22Rv1 (cell line): ENCODE data around the gene ABCA2.

Experiments
- H3K27ac ChIP-seq: fragments of 450-650 bp; 2 replicates; pipeline ENCODE4 v1.5.1; 2017
- ZFX ChIP-seq: fragments of 450-650 bp; IDR thresholded peaks from 2 replicates; pipeline ENCODE4 v1.6.1; 2017; ENCODE audit warnings: antibody characterized with exemption, borderline replicate concordance
- TF ChIP-seq, protein P1 (sequence below): fragments of 450-650 bp; IDR thresholded peaks from 2 replicates; pipeline ENCODE4 v1.5.1; 2017; ENCODE audit warnings: mild to moderate bottlenecking

The ABCA2 gene

DNA sequence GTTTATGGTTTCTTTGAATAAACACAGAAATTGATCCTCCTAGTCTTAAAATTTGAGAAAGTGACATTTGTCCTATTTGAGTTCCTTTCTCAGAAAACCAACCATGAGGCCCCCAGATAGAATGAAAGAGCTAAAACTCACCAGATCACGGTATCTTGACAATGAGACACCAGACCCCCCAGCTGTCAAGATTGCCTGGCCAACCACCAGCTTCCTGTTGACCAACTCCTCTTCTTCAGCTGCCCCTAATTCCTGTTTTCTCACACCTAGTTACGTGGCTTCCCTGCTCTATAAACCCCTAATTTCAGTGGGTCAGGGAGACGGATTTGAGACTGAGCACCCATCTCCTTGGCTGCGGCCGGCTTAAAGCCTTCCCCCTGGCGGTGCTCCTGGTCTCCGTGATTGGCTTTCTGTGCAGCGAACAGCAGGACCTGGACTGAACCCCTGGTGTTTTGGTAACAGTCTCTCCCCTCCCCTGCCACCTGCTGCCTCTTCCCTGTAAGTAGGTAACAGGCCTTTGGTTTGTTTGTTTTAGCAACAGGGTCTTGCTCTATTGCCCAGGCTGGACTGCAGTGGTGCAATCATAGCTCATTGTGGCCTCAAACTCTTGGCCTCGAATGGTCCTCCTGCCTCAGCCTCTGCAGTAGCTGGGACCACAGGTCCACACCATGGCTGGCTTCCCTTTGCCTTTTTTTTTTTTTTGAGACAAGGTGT, 30.6 kb upstream of the ABCA2 start:
- TF ChIP-seq ZFX, result no peak
- TF ChIP-seq, protein P1, sequence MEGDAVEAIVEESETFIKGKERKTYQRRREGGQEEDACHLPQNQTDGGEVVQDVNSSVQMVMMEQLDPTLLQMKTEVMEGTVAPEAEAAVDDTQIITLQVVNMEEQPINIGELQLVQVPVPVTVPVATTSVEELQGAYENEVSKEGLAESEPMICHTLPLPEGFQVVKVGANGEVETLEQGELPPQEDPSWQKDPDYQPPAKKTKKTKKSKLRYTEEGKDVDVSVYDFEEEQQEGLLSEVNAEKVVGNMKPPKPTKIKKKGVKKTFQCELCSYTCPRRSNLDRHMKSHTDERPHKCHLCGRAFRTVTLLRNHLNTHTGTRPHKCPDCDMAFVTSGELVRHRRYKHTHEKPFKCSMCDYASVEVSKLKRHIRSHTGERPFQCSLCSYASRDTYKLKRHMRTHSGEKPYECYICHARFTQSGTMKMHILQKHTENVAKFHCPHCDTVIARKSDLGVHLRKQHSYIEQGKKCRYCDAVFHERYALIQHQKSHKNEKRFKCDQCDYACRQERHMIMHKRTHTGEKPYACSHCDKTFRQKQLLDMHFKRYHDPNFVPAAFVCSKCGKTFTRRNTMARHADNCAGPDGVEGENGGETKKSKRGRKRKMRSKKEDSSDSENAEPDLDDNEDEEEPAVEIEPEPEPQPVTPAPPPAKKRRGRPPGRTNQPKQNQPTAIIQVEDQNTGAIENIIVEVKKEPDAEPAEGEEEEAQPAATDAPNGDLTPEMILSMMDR, result no peak
- peak overlapping the region; percentile 59; the same call in 1 of the 2 replicates for H3K27ac ChIP-seq

GRCh38 chr9:137057545-137057944, 29.5 kb upstream of the ABCA2 start:
- H3K27ac ChIP-seq, result peak overlapping the region; percentile 59
- TF ChIP-seq, protein P1, result no peak
- TF ChIP-seq ZFX, result no peak

GRCh38 chr9:137056739-137057415, 28.8 kb upstream of the ABCA2 start:
- peak overlapping the region; percentile 59 for H3K27ac ChIP-seq
- no peak for TF ChIP-seq ZFX
- TF ChIP-seq, protein P1, result no peak

DNA sequence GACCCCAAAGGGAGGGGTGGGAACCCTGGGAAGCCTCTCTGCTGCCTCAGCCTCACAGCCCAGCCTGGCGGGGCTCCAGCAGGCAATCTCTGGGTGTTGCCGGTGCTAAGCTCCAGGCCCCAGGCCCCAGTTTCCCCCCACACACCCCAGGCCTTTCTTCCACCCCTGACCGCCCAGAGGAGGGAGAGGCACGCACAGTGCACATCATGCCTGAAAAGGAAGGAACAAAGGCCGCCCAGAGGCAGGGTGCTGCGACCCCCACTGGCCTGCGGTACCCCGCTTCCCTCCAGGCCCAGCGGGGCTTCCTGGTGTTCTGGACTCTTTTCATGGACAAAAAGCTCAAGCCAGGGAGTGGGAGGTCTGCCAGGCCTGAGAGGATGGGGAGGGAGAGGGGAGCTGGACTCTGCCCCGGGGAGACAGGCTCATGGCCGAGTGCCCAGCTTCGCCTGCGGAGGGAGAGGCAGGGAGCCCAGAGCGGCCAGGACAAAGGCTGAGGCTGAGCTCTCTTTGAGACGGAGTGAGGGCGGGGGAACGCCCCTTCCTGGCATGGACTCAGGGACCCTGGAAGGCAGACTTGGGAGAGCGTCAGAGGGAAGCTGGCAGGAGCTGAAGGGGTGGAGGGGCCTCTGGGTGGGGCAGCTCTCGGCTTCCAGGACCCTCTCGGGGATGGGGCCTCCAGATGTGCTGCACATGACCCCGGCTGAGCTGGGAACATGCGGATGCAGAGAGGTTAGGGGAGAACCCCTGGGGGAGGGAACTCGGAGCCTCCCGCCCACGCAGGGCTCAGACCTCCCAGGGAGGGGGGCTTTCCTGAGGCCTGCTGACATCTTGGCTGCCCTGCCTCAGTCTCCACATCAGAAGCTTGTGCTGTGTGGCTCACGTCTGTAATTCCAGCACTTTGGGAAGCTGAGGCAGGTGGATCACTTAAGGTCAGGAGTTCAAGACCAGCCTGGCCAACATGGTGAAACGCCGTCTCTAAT, 27.6 kb upstream of the ABCA2 start:
- peak overlapping the region; percentile 83 for H3K27ac ChIP-seq
- TF ChIP-seq ZFX, result no peak
- TF ChIP-seq, protein P1, result no peak

DNA sequence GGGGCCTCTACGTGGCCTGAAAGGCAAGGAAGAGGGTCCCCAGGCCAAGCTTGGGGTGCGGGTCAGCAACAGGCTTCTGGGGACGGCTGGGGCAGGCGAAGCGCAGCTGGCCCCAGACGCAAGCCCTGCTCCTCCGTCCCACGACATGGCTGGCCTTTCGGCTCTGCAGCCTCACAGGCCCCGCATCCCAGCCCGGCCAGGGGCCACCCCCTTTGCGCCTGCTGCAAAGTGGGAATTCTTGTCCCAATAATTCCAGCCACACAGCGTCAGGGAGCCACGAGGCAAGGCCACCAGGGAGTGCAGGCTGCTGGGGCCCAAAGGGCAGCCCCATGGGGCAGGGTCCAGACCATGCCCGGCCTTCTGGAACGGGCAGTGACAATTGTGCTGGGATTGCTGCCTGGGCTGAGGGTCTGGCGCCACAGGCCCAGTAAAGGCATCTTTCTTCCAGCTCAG, 26.9 kb upstream of the ABCA2 start:
- peak overlapping the region; percentile 83 for H3K27ac ChIP-seq
- TF ChIP-seq ZFX, result no peak
- TF ChIP-seq, protein P1, result no peak

DNA sequence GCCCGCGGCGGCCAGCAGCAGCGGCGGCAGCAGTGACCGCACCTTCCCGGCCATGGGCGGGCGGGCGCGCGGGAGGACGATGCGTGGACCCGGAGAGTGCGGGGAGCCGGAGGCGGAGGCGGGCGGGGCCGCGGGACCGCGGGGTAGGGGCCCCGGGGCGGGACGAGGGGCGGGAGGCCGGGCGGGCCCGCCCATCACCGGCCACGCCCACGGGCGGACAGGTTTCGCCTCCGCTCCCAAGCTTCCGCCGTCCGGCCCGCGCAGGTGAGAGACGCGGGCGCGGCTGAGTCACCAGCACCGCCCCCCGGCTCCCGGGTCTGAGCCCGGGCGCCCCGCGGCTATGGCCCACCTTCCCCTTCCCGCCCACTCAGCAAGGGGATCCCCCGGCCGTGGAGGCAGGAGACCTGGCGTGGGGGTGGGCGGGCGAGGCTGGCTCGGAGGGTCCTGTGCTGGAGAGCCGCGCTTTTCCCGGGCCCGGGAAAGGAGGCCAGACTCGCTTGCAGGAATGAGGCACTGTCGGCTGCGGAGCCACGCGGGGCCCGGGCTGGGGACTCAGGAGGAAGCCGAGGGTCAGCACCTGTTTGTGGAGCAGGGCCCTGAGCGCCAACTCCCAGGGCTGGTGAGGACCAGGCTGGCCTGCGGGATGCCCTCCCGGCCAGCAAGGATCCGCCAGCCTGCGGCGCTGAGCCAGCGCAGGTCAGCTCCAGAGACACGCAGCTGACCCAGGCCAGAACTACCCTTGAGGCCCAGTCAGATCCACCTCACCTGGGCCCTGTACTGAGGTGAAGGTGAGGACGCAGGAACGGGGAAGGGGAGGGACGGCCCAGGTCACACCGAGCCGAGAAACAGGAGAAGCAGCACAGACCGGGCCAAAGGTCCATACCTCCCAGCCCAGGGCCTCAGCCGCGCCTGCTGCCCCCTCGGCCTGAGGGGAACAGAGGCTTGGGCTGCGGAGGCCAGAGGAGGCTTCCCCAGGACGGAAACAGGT, 26.2 kb upstream of the ABCA2 start, which contains the start of gene ENTPD2:
Gene ENTPD2 (minus strand): TSS at position 118 of the 988 bp plus-strand sequence. CDS start 64 bp downstream, at position 54.
- H3K27ac ChIP-seq, result peak within 1 kb of the TSS; percentile 83

More for the DNA sequence above, 26.2 kb upstream of the ABCA2 start, which contains the start of gene ENTPD2:
- no peak for TF ChIP-seq ZFX
- TF ChIP-seq, protein P1, result no peak
